ENCODE results near the gene NKD1. TPM values are rescaled to one million over a fixed set of nuclear protein-coding genes. Genes with fewer than 3 reads are reported as not detected.

NKD1 gene
- polyA plus RNA-seq, 1 donor, result 5.3 TPM

GRCh38 chr16:50621452-50621792 lies 73.2 kb downstream of the NKD1 start:
- no peak for DNase-seq
- H3K4me3 ChIP-seq (ENCODE audit: low read length), result no peak overlapping the region
- no peaks in the 10 kb centered on the region for H3K27me3 ChIP-seq (ENCODE audit: control insufficient read depth, insufficient read depth, low read length)
- H3K36me3 ChIP-seq (ENCODE audit: control insufficient read depth, insufficient read depth, low read length), result peaks cover 3% of the 10 kb centered on the region
- no peak overlapping the region for H3K27ac ChIP-seq (ENCODE audit: low read length)
- H3K9me3 ChIP-seq (ENCODE audit: control insufficient read depth, low read depth, low read length), result no peaks in the 10 kb centered on the region
- H3K4me1 ChIP-seq (ENCODE audit: control insufficient read depth, insufficient read depth, low read length), result no peaks in the 10 kb centered on the region
- no CpG with 5 or more reads among the region's 9 CpGs for WGBS (ENCODE audit: insufficient coverage, low lambda C conversion rate)

DNA sequence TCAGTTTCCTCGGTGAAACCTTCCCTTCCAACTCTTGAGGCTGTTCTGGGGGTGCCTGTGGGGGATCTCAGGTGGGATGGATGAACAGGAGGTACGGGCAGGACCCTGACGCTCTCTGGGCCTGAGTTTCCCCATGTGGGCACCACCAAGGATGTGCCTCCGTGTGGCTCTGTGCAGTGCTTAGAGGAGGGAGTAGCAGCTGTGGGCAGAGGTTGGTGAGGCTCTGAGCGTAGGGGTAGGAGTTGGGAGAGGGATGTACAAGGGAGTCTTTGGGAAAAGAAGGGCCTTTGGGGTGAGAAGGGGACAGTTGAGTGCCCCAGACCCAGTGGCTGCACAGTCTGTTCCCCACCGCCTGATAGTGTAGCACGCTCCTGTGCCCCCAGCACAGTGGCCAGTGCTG lies 73.8 kb downstream of the NKD1 start:
- Histone ChIP-seq H3K4me3 (ENCODE audit: low read length) (no peak overlapping the region), H3K36me3 (ENCODE audit: control insufficient read depth, insufficient read depth, low read length) (peaks cover 3% of the 10 kb centered on the region), H3K4me1 (ENCODE audit: control insufficient read depth, insufficient read depth, low read length) (no peaks in the 10 kb centered on the region), H3K9me3 (ENCODE audit: control insufficient read depth, low read depth, low read length) (no peaks in the 10 kb centered on the region), H3K27ac (ENCODE audit: low read length) (no peak overlapping the region), H3K27me3 (ENCODE audit: control insufficient read depth, insufficient read depth, low read length) (no peaks in the 10 kb centered on the region)
- WGBS (ENCODE audit: insufficient coverage, low lambda C conversion rate), result no CpG with 5 or more reads among the region's 7 CpGs
- no peak for DNase-seq

- Histone ChIP-seq H3K27me3 (ENCODE audit: control insufficient read depth, insufficient read depth, low read length) (no peaks in the 10 kb centered on the region), H3K27ac (ENCODE audit: low read length) (no peak overlapping the region), H3K9me3 (ENCODE audit: control insufficient read depth, low read depth, low read length) (no peaks in the 10 kb centered on the region), H3K4me3 (ENCODE audit: low read length) (no peak overlapping the region), H3K36me3 (ENCODE audit: control insufficient read depth, insufficient read depth, low read length) (peaks cover 3% of the 10 kb centered on the region), H3K4me1 (ENCODE audit: control insufficient read depth, insufficient read depth, low read length) (no peaks in the 10 kb centered on the region)
- WGBS (ENCODE audit: insufficient coverage, low lambda C conversion rate), result no CpG with 5 or more reads among the region's 16 CpGs
- no peak for DNase-seq
These were observed 74.6 kb downstream of the NKD1 start for GRCh38 chr16:50622643-50623369.

- Histone ChIP-seq H3K27ac (ENCODE audit: low read length) (no peak overlapping the region), H3K36me3 (ENCODE audit: control insufficient read depth, insufficient read depth, low read length) (peaks cover 3% of the 10 kb centered on the region), H3K9me3 (ENCODE audit: control insufficient read depth, low read depth, low read length) (peaks cover 3% of the 10 kb centered on the region), H3K4me1 (ENCODE audit: control insufficient read depth, insufficient read depth, low read length) (no peaks in the 10 kb centered on the region), H3K4me3 (ENCODE audit: low read length) (no peak overlapping the region), H3K27me3 (ENCODE audit: control insufficient read depth, insufficient read depth, low read length) (no peaks in the 10 kb centered on the region)
- no peak for DNase-seq
- WGBS (ENCODE audit: insufficient coverage, low lambda C conversion rate), result no CpG with 5 or more reads among the region's 8 CpGs
These were observed 76.3 kb downstream of the NKD1 start for GRCh38 chr16:50624449-50624970.

- Histone ChIP-seq H3K27ac (ENCODE audit: low read length) (no peak overlapping the region), H3K27me3 (ENCODE audit: control insufficient read depth, insufficient read depth, low read length) (no peaks in the 10 kb centered on the region), H3K9me3 (ENCODE audit: control insufficient read depth, low read depth, low read length) (peaks cover 3% of the 10 kb centered on the region), H3K36me3 (ENCODE audit: control insufficient read depth, insufficient read depth, low read length) (peaks cover 3% of the 10 kb centered on the region), H3K4me3 (ENCODE audit: low read length) (no peak overlapping the region), H3K4me1 (ENCODE audit: control insufficient read depth, insufficient read depth, low read length) (no peaks in the 10 kb centered on the region)
- WGBS (ENCODE audit: insufficient coverage, low lambda C conversion rate), result no CpG with 5 or more reads among the region's 12 CpGs
- DNase-seq, result no peak
These were observed 77.2 kb downstream of the NKD1 start for GRCh38 chr16:50625374-50625773.

GRCh38 chr16:50626868-50627267 lies 78.7 kb downstream of the NKD1 start:
- peaks cover 3% of the 10 kb centered on the region for H3K9me3 ChIP-seq (ENCODE audit: control insufficient read depth, low read depth, low read length)
- H3K4me3 ChIP-seq (ENCODE audit: low read length), result no peak overlapping the region
- DNase-seq, result no peak
- WGBS (ENCODE audit: insufficient coverage, low lambda C conversion rate), result no CpG with 5 or more reads among the region's 4 CpGs
- no peak overlapping the region for H3K27ac ChIP-seq (ENCODE audit: low read length)
- H3K27me3 ChIP-seq (ENCODE audit: control insufficient read depth, insufficient read depth, low read length), result no peaks in the 10 kb centered on the region
- no peaks in the 10 kb centered on the region for H3K4me1 ChIP-seq (ENCODE audit: control insufficient read depth, insufficient read depth, low read length)
- peaks cover 6% of the 10 kb centered on the region for H3K36me3 ChIP-seq (ENCODE audit: control insufficient read depth, insufficient read depth, low read length)

DNA sequence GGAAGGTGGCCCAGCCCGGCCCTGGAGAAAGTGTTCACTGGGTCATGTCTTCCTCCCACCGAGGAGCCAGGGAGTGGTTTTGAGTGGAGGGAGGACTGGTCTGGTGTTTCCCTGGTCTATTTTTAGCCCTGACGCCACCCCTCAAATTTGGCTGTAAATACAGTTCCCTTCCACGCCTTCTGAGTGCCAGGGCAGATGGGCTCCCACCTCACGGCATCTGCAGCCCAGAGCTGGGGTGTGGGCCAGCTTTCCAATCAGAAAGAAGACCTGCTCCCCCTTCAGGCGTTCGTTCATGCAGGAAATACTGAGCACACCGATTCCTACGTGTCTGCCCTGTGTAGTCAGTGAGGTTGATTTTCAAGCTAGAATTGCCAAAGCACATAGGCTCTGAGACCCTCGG lies 79.2 kb downstream of the NKD1 start:
- no peaks in the 10 kb centered on the region for H3K4me1 ChIP-seq (ENCODE audit: control insufficient read depth, insufficient read depth, low read length)
- no peak for DNase-seq
- H3K27me3 ChIP-seq (ENCODE audit: control insufficient read depth, insufficient read depth, low read length), result no peaks in the 10 kb centered on the region
- no CpG with 5 or more reads among the region's 10 CpGs for WGBS (ENCODE audit: insufficient coverage, low lambda C conversion rate)
- no peak overlapping the region for H3K4me3 ChIP-seq (ENCODE audit: low read length)
- peaks cover 9% of the 10 kb centered on the region for H3K36me3 ChIP-seq (ENCODE audit: control insufficient read depth, insufficient read depth, low read length)
- H3K27ac ChIP-seq (ENCODE audit: low read length), result no peak overlapping the region
- peaks cover 3% of the 10 kb centered on the region for H3K9me3 ChIP-seq (ENCODE audit: control insufficient read depth, low read depth, low read length)

GRCh38 chr16:50628156-50628802 lies 80.1 kb downstream of the NKD1 start:
- H3K27ac ChIP-seq (ENCODE audit: low read length), result no peak overlapping the region
- no peak overlapping the region for H3K4me3 ChIP-seq (ENCODE audit: low read length)
- H3K27me3 ChIP-seq (ENCODE audit: control insufficient read depth, insufficient read depth, low read length), result no peaks in the 10 kb centered on the region
- H3K4me1 ChIP-seq (ENCODE audit: control insufficient read depth, insufficient read depth, low read length), result no peaks in the 10 kb centered on the region
- H3K9me3 ChIP-seq (ENCODE audit: control insufficient read depth, low read depth, low read length), result peaks cover 3% of the 10 kb centered on the region
- WGBS (ENCODE audit: insufficient coverage, low lambda C conversion rate), result 80% methylated on average over 1 of the region's 9 CpGs
- DNase-seq, result no peak
- peaks cover 10% of the 10 kb centered on the region for H3K36me3 ChIP-seq (ENCODE audit: control insufficient read depth, insufficient read depth, low read length)

DNA sequence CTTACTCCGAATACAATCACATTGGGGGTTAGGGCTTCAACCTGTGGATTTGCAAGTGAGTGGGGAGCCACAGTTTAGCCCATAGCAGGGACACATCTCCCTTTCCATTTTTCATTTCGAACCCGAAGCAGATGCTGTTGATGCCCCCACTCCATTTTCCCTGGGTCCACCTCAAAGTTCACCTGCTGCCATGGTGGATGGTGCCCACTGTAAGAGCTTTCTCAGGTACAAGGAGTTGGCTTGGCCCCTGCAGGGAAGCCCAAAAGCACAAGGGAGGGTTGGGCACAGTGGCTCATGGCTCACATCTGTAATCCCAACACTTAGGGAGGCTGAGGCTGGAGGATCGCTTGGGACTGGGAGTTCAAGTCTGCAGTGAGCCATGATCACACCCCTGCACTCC lies 81.1 kb downstream of the NKD1 start:
- no peak overlapping the region for H3K27ac ChIP-seq (ENCODE audit: low read length)
- no CpG with 5 or more reads among the region's 4 CpGs for WGBS (ENCODE audit: insufficient coverage, low lambda C conversion rate)
- H3K36me3 ChIP-seq (ENCODE audit: control insufficient read depth, insufficient read depth, low read length), result peaks cover 12% of the 10 kb centered on the region
- H3K4me3 ChIP-seq (ENCODE audit: low read length), result no peak overlapping the region
- no peaks in the 10 kb centered on the region for H3K4me1 ChIP-seq (ENCODE audit: control insufficient read depth, insufficient read depth, low read length)
- H3K27me3 ChIP-seq (ENCODE audit: control insufficient read depth, insufficient read depth, low read length), result no peaks in the 10 kb centered on the region
- DNase-seq, result no peak
- H3K9me3 ChIP-seq (ENCODE audit: control insufficient read depth, low read depth, low read length), result peaks cover 3% of the 10 kb centered on the region

- H3K27me3 ChIP-seq (ENCODE audit: control insufficient read depth, insufficient read depth, low read length), result no peaks in the 10 kb centered on the region
- H3K4me3 ChIP-seq (ENCODE audit: low read length), result no peak overlapping the region
- H3K4me1 ChIP-seq (ENCODE audit: control insufficient read depth, insufficient read depth, low read length), result no peaks in the 10 kb centered on the region
- no peak overlapping the region for H3K27ac ChIP-seq (ENCODE audit: low read length)
- WGBS (ENCODE audit: insufficient coverage, low lambda C conversion rate), result no CpG with 5 or more reads among the region's 11 CpGs
- H3K9me3 ChIP-seq (ENCODE audit: control insufficient read depth, low read depth, low read length), result peaks cover 3% of the 10 kb centered on the region
- no peak for DNase-seq
- H3K36me3 ChIP-seq (ENCODE audit: control insufficient read depth, insufficient read depth, low read length), result peaks cover 11% of the 10 kb centered on the region
These were observed 82.3 kb downstream of the NKD1 start for GRCh38 chr16:50630394-50631020.
